Measurements from ENCODE around the gene DPCD. TPM values are rescaled to one million over a fixed set of nuclear protein-coding genes. Genes with fewer than 3 reads are reported as not detected.

The DPCD gene
- polyA plus RNA-seq, 1 donor from 2014 or later: 234 TPM

- H3K9ac ChIP-seq (ENCODE audit: low read length): no peak overlapping the region
- H3K79me2 ChIP-seq (replicated peaks; ENCODE audit: insufficient read depth, low read length): no peaks in the 10 kb centered on the region
- TF ChIP-seq TAF1 (IDR thresholded peaks at IDR 0.05; ENCODE audit: low read depth) (no peak), RAD21 (conservative IDR thresholded peaks at IDR 0.05) (no peak), EZH2 (IDR thresholded peaks at IDR 0.05; ENCODE audit: borderline replicate concordance, insufficient read depth, low read length, poor library complexity, severe bottlenecking) (no peak), POLR2AphosphoS5 (IDR thresholded peaks at IDR 0.05) (no peak), EP300 (conservative IDR thresholded peaks at IDR 0.05; ENCODE audit: poor library complexity, severe bottlenecking) (no peak), MXI1 (conservative IDR thresholded peaks at IDR 0.05; ENCODE audit: poor library complexity, severe bottlenecking) (no peak), CTCF (IDR thresholded peaks at IDR 0.05; ENCODE audit: poor library complexity, severe bottlenecking) (no peak)
- H3K4me2 ChIP-seq (ENCODE audit: low read length): no peak overlapping the region
- no peak overlapping the region for H2AFZ ChIP-seq (ENCODE audit: low read depth, low read length)
- H3K9me2 ChIP-seq (ENCODE audit: insufficient read depth, low read length): no peaks in the 10 kb centered on the region
- H3K9me3 ChIP-seq (ENCODE audit: low read length): no peaks in the 10 kb centered on the region
- no peak overlapping the region for H3K27ac ChIP-seq (ENCODE audit: low read length)
- H3F3A ChIP-seq (ENCODE audit: insufficient read depth, low read length, poor library complexity, severe bottlenecking): no peaks in the 10 kb centered on the region
- no peaks in the 10 kb centered on the region for H4K20me1 ChIP-seq (ENCODE audit: insufficient read depth)
- peaks cover 4% of the 10 kb centered on the region for H3K27me3 ChIP-seq (ENCODE audit: insufficient read depth, low read depth, low read length)
- no peak overlapping the region for H3K4me3 ChIP-seq (ENCODE audit: low read length)
- H3K36me3 ChIP-seq (ENCODE audit: insufficient read depth, low read length): no peaks in the 10 kb centered on the region
Measured at GRCh38 chr10:101563497-101564040, 24.6 kb upstream of the DPCD start.

- Histone ChIP-seq H3K27ac (ENCODE audit: low read length) (no peak overlapping the region), H3K9ac (ENCODE audit: low read length) (no peak overlapping the region), H3K4me2 (ENCODE audit: low read length) (no peak overlapping the region), H3K4me3 (ENCODE audit: low read length) (no peak overlapping the region), H3K27me3 (ENCODE audit: insufficient read depth, low read depth, low read length) (peaks cover 13% of the 10 kb centered on the region), H3K9me3 (ENCODE audit: low read length) (no peaks in the 10 kb centered on the region), H3F3A (ENCODE audit: insufficient read depth, low read length, poor library complexity, severe bottlenecking) (no peaks in the 10 kb centered on the region), H4K20me1 (ENCODE audit: insufficient read depth) (no peaks in the 10 kb centered on the region), H3K79me2 (replicated peaks; ENCODE audit: insufficient read depth, low read length) (no peaks in the 10 kb centered on the region), H3K9me2 (ENCODE audit: insufficient read depth, low read length) (no peaks in the 10 kb centered on the region), H3K36me3 (ENCODE audit: insufficient read depth, low read length) (no peaks in the 10 kb centered on the region), H2AFZ (ENCODE audit: low read depth, low read length) (no peak overlapping the region)
- TF ChIP-seq SMC3 (conservative IDR thresholded peaks at IDR 0.05; ENCODE audit: poor library complexity) (no peak), TAF1 (IDR thresholded peaks at IDR 0.05; ENCODE audit: low read depth) (no peak), EZH2 (IDR thresholded peaks at IDR 0.05; ENCODE audit: borderline replicate concordance, insufficient read depth, low read length, poor library complexity, severe bottlenecking) (no peak), REST (IDR thresholded peaks at IDR 0.05; ENCODE audit: borderline replicate concordance) (no peak), POLR2AphosphoS5 (IDR thresholded peaks at IDR 0.05) (no peak), RAD21 (conservative IDR thresholded peaks at IDR 0.05) (no peak), CTCF (IDR thresholded peaks at IDR 0.05; ENCODE audit: poor library complexity, severe bottlenecking) (no peak), MXI1 (conservative IDR thresholded peaks at IDR 0.05; ENCODE audit: poor library complexity, severe bottlenecking) (no peak), EP300 (conservative IDR thresholded peaks at IDR 0.05; ENCODE audit: poor library complexity, severe bottlenecking) (no peak)
Measured at GRCh38 chr10:101564490-101564991, 23.6 kb upstream of the DPCD start.

Data from neural cell (in vitro differentiated cells).